K562 (cell line): ENCODE data around the gene ATP2A1.

Experiments
- FOXP1 ChIP-seq: sonication (generic); formaldehyde crosslinking; IDR thresholded peaks from 2 replicates; pipeline ENCODE4 v1.8.0; 2022; ENCODE audit warnings: mild to moderate bottlenecking, missing genetic modification reagents
- GTF2F1 ChIP-seq: IDR thresholded peaks from 2 replicates; pipeline ENCODE4 v1.6.1; 2011; ENCODE audit warnings: low read depth, low read length, improper control_type of control experiment
- NFYB ChIP-seq: IDR thresholded peaks from 2 replicates; pipeline ENCODE4 v1.6.1; 2011; ENCODE audit warnings: mild to moderate bottlenecking, moderate library complexity; ENCODE audit not compliant: insufficient read length; ENCODE audit errors: extremely low read depth
- POLR2A ChIP-seq: fragments of 450-650 bp; conservative IDR thresholded peaks from 2 replicates; pipeline ENCODE4 v1.6.1; 2016
- RBFOX2 ChIP-seq: fragments of 200-400 bp; formaldehyde crosslinking; IDR thresholded peaks from 2 replicates; pipeline ENCODE4 v1.6.1; 2017; ENCODE audit warnings: low read depth, mild to moderate bottlenecking, low read length, moderate library complexity
- RBM14 ChIP-seq: fragments of 200-400 bp; formaldehyde crosslinking; IDR thresholded peaks from 2 replicates; pipeline ENCODE4 v1.6.1; 2018; ENCODE audit warnings: low read depth, mild to moderate bottlenecking, low read length, moderate library complexity, borderline replicate concordance; ENCODE audit not compliant: insufficient read depth
- YY1 ChIP-seq, 3 experiments: IDR thresholded peaks; 2 replicates each; pipeline ENCODE4 v1.6.1; 2011; ENCODE audit warnings: low read length in 2 of 3, mild to moderate bottlenecking in 2 of 3, moderate library complexity in 2 of 3, borderline replicate concordance in 1 of 3, control low read depth in 1 of 3, low read depth in 1 of 3; ENCODE audit not compliant: insufficient read depth in 3 of 3, insufficient replicate concordance in 2 of 3, control insufficient read depth in 1 of 3, insufficient read length in 1 of 3; ENCODE audit errors: extremely low read depth in 1 of 3
- ZNF239 ChIP-seq: fragments of 250-450 bp; sonication (Bioruptor Pico); IDR thresholded peaks from 2 replicates; pipeline ENCODE4 v1.4.0; 2020; ENCODE audit warnings: mild to moderate bottlenecking
- ZNF3 ChIP-seq: fragments of 250-450 bp; sonication (Bioruptor Pico); IDR thresholded peaks from 2 replicates; pipeline ENCODE4 v1.5.0; 2021; ENCODE audit warnings: mild to moderate bottlenecking, moderate library complexity
- TF ChIP-seq, protein P1 (sequence below): sonication (generic); formaldehyde crosslinking; IDR thresholded peaks from 2 replicates; pipeline ENCODE4 v1.5.0; 2020; ENCODE audit warnings: missing genetic modification reagents
- TF ChIP-seq, protein P2 (sequence below): fragments of 250-450 bp; sonication (Bioruptor Pico); IDR thresholded peaks from 2 replicates; pipeline ENCODE4 v1.4.0; 2020

GRCh38 chr16:28935924-28936783 lies 57.9 kb downstream of the ATP2A1 start:
- no peak for TF ChIP-seq RBM14
- no peak for TF ChIP-seq GTF2F1
- TF ChIP-seq POLR2A, result peak; percentile 73
- TF ChIP-seq RBFOX2, result peak; percentile 62
- peak in 1 of 3 experiments; percentile 66 for TF ChIP-seq YY1 (IDR thresholded peaks at IDR 0.05; ENCODE audit: borderline replicate concordance in 1 of 3, control insufficient read depth in 1 of 3, extremely low read depth in 1 of 3, insufficient read depth in 3 of 3, insufficient read length in 1 of 3, insufficient replicate concordance in 2 of 3, low read depth in 1 of 3, low read length in 2 of 3)
- peak; percentile 92 for TF ChIP-seq FOXP1 (CRISPR knock-in tag)
- no peak for TF ChIP-seq ZNF3
- TF ChIP-seq, protein P1, sequence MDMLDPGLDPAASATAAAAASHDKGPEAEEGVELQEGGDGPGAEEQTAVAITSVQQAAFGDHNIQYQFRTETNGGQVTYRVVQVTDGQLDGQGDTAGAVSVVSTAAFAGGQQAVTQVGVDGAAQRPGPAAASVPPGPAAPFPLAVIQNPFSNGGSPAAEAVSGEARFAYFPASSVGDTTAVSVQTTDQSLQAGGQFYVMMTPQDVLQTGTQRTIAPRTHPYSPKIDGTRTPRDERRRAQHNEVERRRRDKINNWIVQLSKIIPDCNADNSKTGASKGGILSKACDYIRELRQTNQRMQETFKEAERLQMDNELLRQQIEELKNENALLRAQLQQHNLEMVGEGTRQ, result no peak
- TF ChIP-seq NFYB, result no peak
- TF ChIP-seq ZNF239, result no peak
- TF ChIP-seq, protein P2, sequence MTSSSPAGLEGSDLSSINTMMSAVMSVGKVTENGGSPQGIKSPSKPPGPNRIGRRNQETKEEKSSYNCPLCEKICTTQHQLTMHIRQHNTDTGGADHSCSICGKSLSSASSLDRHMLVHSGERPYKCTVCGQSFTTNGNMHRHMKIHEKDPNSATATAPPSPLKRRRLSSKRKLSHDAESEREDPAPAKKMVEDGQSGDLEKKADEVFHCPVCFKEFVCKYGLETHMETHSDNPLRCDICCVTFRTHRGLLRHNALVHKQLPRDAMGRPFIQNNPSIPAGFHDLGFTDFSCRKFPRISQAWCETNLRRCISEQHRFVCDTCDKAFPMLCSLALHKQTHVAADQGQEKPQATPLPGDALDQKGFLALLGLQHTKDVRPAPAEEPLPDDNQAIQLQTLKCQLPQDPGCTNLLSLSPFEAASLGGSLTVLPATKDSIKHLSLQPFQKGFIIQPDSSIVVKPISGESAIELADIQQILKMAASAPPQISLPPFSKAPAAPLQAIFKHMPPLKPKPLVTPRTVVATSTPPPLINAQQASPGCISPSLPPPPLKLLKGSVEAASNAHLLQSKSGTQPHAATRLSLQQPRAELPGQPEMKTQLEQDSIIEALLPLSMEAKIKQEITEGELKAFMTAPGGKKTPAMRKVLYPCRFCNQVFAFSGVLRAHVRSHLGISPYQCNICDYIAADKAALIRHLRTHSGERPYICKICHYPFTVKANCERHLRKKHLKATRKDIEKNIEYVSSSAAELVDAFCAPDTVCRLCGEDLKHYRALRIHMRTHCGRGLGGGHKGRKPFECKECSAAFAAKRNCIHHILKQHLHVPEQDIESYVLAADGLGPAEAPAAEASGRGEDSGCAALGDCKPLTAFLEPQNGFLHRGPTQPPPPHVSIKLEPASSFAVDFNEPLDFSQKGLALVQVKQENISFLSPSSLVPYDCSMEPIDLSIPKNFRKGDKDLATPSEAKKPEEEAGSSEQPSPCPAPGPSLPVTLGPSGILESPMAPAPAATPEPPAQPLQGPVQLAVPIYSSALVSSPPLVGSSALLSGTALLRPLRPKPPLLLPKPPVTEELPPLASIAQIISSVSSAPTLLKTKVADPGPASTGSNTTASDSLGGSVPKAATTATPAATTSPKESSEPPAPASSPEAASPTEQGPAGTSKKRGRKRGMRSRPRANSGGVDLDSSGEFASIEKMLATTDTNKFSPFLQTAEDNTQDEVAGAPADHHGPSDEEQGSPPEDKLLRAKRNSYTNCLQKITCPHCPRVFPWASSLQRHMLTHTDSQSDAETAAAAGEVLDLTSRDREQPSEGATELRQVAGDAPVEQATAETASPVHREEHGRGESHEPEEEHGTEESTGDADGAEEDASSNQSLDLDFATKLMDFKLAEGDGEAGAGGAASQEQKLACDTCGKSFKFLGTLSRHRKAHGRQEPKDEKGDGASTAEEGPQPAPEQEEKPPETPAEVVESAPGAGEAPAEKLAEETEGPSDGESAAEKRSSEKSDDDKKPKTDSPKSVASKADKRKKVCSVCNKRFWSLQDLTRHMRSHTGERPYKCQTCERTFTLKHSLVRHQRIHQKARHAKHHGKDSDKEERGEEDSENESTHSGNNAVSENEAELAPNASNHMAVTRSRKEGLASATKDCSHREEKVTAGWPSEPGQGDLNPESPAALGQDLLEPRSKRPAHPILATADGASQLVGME (CRISPR knock-in tag), result no peak
